Fibroblast of pulmonary artery (primary cell): ENCODE measurements around the gene CNTNAP2.
A peak's percentile ranks its signal among the peaks of the same experiment; 100 is the strongest.

Experiments used
- DNase-seq: peaks from one replicate; pipeline ENCODE4 v3.0.0-alpha.2; 2010; ENCODE audit warnings: low read depth
- H3K4me3 ChIP-seq: replicated peaks from 2 replicates; pipeline ENCODE4 v1.5.1; 2011; ENCODE audit warnings: low read depth, mild to moderate bottlenecking, control low read depth, low read length, moderate library complexity
- CTCF ChIP-seq: IDR thresholded peaks from 2 replicates; pipeline ENCODE4 v1.5.1; 2011; ENCODE audit warnings: mild to moderate bottlenecking, control low read depth, low read length, inconsistent platforms; ENCODE audit errors: missing control alignments

Gene CNTNAP2

GRCh38 chr7:148276314-148277041, 2159.9 kb downstream of the CNTNAP2 start:
- H3K4me3 ChIP-seq = no peak overlapping the region
- TF ChIP-seq CTCF = no peak
- DNase-seq = no peak

DNA sequence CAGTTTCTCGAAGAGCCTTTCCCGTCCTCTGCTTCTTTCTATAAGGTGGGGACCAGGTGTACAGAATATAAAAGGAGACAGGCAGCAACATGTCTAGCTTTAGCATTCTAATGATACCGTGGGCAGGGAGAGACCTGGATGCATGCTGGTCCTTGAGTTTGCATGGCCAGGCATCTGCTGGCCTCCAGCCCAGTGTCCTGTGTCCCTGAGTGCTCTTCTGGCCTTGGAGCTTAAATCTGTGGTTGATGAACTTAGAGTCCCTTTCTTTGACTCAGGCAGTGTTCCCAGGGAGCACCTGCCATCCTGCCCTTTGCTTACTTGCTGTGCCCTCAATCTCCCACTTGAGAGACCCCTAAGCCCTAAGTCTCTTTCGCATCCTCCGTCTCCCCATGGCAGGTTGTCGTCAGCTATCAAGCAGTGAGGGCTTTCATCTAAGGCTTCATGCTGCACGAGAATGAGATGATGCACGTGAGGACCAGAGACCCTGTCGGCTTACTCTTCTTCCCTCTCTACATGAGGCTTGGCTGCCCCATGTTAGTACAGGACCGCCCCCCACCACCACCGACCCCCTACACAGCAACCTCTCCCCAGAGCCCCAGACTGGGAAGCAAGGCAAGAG, 2160.6 kb downstream of the CNTNAP2 start:
- DNase-seq = no peak
- H3K4me3 ChIP-seq = no peak overlapping the region
- no peak for TF ChIP-seq CTCF

GRCh38 chr7:148286150-148286549, 2169.5 kb downstream of the CNTNAP2 start:
- H3K4me3 ChIP-seq = no peak overlapping the region
- TF ChIP-seq CTCF = peak; percentile 28
- DNase-seq = no peak

- TF ChIP-seq CTCF = no peak
- no peak overlapping the region for H3K4me3 ChIP-seq
- DNase-seq = no peak
Observed at GRCh38 chr7:148287538-148287937, 2170.9 kb downstream of the CNTNAP2 start.

GRCh38 chr7:148288592-148289151, 2172.1 kb downstream of the CNTNAP2 start:
- no peak for DNase-seq
- no peak overlapping the region for H3K4me3 ChIP-seq
- TF ChIP-seq CTCF = no peak

DNA sequence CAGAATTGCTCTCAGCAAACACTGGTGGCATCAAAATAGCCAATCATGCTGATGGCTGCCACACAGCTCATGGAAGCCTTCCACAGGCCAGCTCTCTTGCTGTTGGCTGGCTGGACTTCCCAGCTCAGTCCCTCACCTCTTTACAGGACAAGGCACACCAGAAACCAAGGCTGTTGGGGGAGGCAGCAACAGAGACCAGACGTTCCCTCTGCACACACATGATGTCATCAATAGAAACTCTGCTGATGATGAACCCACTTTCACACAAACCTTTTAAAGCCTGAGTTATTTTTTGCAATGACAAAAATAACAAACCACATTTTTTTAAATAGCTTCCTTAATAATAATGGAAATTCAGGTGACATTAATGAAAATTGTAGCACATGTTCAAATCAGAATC, 2173.0 kb downstream of the CNTNAP2 start:
- no peak overlapping the region for H3K4me3 ChIP-seq
- DNase-seq = no peak
- TF ChIP-seq CTCF = no peak
